Endothelial cell (in vitro differentiated cells): ENCODE results near the gene CCK. TPM values are rescaled to one million over a fixed set of nuclear protein-coding genes. Genes with fewer than 3 reads are reported as not detected.

Experiments
- DNase-seq: peaks from one replicate; pipeline ENCODE4 v3.0.0; 2021; ENCODE audit warnings: low spot score
- H3K27ac Mint-ChIP-seq: one replicate; pipeline ENCODE4 v1.8.0; 2021; ENCODE audit warnings: mixed read lengths, inconsistent platforms; ENCODE audit not compliant: unreplicated experiment
- H3K27me3 Mint-ChIP-seq: one replicate; pipeline ENCODE4 v1.8.0; 2021; ENCODE audit warnings: mild to moderate bottlenecking, moderate library complexity, mixed read lengths, inconsistent platforms; ENCODE audit not compliant: unreplicated experiment
- H3K36me3 Mint-ChIP-seq: one replicate; pipeline ENCODE4 v1.8.0; 2021; ENCODE audit warnings: mild to moderate bottlenecking, low read depth, mixed read lengths, inconsistent platforms; ENCODE audit not compliant: unreplicated experiment
- H3K4me1 Mint-ChIP-seq: one replicate; pipeline ENCODE4 v1.8.0; 2021; ENCODE audit warnings: mild to moderate bottlenecking, mixed read lengths, inconsistent platforms; ENCODE audit not compliant: unreplicated experiment
- H3K4me3 Mint-ChIP-seq: one replicate; pipeline ENCODE4 v1.8.0; 2021; ENCODE audit warnings: mild to moderate bottlenecking, mixed read lengths, inconsistent platforms; ENCODE audit not compliant: unreplicated experiment
- H3K9me3 Mint-ChIP-seq: one replicate; pipeline ENCODE4 v1.8.0; 2021; ENCODE audit warnings: mixed read lengths, inconsistent platforms; ENCODE audit not compliant: unreplicated experiment
- total RNA-seq: library from RNA; stranded (reverse); fragmentation: NEBNext Ultra II Directional; extraction: Animal tissue kit (Norgen Biotek cat#: 25700); gene quantifications from one replicate; pipeline ENCODE4 v1.2.1, GENCODE V29; 2021; ENCODE audit not compliant: unreplicated experiment
- TF ChIP-seq, protein P1 (sequence below): fragments of 200-600 bp; sonication (generic); IDR thresholded peaks from one replicate; pipeline ENCODE4 v1.5.0; 2021; ENCODE audit warnings: antibody characterized with exemption; ENCODE audit not compliant: unreplicated experiment

Gene CCK
- total RNA-seq, 1 donor from 2014 or later, result not detected

DNA sequence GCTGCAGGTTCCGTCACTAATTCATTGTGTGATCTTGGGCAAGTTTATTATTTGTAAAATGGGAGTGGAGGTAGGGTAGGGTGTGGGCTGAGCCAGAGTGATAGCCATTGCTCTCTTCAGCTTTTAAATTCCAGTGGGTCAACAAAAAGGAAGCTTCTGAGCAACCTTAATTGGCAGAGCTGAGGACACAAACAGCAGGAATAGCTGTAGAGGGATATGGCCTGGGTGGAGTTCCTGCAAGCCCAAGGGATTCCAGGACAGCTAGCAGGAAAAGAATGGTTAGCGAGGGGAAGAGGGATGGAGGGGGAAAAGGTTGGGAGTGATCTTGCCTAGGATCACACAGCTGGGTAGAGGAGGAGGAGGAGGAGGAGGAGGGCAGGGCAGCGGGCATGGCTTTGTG lies 11.4 kb downstream of the CCK start:
- TF ChIP-seq, protein P1, sequence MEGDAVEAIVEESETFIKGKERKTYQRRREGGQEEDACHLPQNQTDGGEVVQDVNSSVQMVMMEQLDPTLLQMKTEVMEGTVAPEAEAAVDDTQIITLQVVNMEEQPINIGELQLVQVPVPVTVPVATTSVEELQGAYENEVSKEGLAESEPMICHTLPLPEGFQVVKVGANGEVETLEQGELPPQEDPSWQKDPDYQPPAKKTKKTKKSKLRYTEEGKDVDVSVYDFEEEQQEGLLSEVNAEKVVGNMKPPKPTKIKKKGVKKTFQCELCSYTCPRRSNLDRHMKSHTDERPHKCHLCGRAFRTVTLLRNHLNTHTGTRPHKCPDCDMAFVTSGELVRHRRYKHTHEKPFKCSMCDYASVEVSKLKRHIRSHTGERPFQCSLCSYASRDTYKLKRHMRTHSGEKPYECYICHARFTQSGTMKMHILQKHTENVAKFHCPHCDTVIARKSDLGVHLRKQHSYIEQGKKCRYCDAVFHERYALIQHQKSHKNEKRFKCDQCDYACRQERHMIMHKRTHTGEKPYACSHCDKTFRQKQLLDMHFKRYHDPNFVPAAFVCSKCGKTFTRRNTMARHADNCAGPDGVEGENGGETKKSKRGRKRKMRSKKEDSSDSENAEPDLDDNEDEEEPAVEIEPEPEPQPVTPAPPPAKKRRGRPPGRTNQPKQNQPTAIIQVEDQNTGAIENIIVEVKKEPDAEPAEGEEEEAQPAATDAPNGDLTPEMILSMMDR, result no peak
- peaks cover 3% of the 10 kb centered on the region for H3K27me3 Mint-ChIP-seq
- H3K4me3 Mint-ChIP-seq, result no peak overlapping the region
- H3K36me3 Mint-ChIP-seq, result no peaks in the 10 kb centered on the region
- H3K9me3 Mint-ChIP-seq, result no peaks in the 10 kb centered on the region
- no peak overlapping the region for H3K27ac Mint-ChIP-seq
- no peak for DNase-seq
- H3K4me1 Mint-ChIP-seq, result peaks cover 9% of the 10 kb centered on the region

DNA sequence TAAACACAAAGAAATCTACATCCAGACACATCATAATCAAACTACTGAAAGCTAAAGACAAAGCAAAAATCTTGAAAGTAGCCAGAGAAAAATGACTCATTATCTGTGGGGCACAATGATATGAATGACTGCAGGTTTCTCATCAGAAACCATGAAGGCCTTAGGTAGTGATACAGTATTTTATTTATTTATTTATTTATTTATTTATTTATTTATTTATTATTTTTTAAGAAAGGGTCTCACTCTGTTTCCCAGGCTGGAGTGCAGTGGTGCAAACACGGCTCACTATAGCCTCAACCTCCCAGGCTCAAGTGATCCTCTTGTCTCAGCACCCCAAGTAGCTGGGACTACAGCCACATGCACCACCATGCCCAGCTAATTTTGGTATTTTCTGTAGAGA lies 15.2 kb downstream of the CCK start:
- Mint-ChIP-seq H3K4me1 (peaks cover 9% of the 10 kb centered on the region), H3K27me3 (peaks cover 7% of the 10 kb centered on the region), H3K27ac (no peak overlapping the region), H3K4me3 (no peak overlapping the region), H3K9me3 (no peaks in the 10 kb centered on the region), H3K36me3 (no peaks in the 10 kb centered on the region)
- TF ChIP-seq, protein P1, result no peak
- DNase-seq, result no peak

DNA sequence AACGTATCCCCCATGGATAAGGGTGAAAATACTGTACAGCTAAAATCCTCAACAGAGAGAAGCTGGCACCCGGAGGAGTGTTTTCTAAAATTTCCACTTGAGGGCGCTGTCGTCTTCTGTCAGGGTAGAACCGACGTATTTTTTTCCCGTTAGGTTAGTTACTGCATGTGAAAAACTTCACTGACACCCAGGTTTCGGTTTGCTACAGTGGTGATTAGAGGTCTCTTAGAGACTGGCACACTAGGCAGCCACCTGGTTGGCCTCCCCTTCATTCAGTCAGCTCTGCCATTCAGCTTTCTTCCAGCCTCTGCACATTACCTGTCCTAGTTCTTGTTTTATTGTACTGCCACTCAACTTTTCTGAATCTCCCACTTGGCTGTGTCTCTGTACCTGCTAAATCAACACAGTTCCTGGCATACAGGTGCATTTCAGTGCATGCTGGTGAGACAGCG lies 18.4 kb downstream of the CCK start:
- no peaks in the 10 kb centered on the region for H3K36me3 Mint-ChIP-seq
- no peaks in the 10 kb centered on the region for H3K4me1 Mint-ChIP-seq
- peaks cover 4% of the 10 kb centered on the region for H3K27me3 Mint-ChIP-seq
- DNase-seq, result peak; percentile 76
- TF ChIP-seq, protein P1, result peak; percentile 89
- no peak overlapping the region for H3K27ac Mint-ChIP-seq
- no peaks in the 10 kb centered on the region for H3K9me3 Mint-ChIP-seq
- no peak overlapping the region for H3K4me3 Mint-ChIP-seq

DNA sequence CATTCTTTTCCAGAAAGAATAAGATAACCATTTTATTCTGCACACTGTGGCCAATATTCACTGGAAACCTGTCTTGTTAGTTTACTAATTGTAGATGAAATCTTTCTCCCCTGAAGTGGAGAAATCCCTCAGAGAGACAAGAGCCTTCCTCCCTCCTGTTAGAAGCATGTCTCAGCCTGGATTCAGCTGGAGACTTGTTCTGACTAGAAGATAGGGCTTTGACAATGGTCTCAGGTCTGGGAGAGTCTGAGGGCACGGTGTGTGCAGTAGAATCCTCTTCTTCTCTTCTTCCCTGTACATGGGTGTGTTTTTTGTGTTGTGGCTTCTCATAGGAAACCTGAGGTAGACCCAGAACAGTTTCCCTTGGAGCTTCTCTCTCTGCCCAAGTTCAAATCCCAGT lies 19.9 kb downstream of the CCK start:
- DNase-seq, result no peak
- TF ChIP-seq, protein P1, result no peak
- no peaks in the 10 kb centered on the region for H3K36me3 Mint-ChIP-seq
- no peak overlapping the region for H3K4me3 Mint-ChIP-seq
- no peak overlapping the region for H3K27ac Mint-ChIP-seq
- no peaks in the 10 kb centered on the region for H3K9me3 Mint-ChIP-seq
- no peaks in the 10 kb centered on the region for H3K4me1 Mint-ChIP-seq
- H3K27me3 Mint-ChIP-seq, result peaks cover 4% of the 10 kb centered on the region

DNA sequence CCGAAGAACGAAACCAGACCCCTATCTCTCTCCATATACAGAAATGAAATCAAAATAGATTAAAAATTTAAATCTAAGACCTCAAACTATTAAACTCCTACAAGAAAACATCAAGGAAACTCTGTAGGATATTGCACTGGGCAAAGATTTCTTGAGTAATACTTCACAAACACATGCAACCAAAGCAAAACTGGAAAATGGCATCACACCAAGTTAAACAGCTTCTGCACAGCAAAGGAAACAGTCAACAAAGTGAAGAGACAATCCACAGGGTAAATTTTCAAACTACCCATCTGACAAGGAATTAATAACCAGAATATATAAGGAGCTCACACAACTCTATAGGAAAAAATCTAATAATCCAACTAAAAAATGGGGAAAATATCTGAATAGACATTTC lies 29.4 kb downstream of the CCK start:
- DNase-seq, result no peak
- Mint-ChIP-seq H3K36me3 (peaks cover 4% of the 10 kb centered on the region), H3K27ac (no peak overlapping the region), H3K4me1 (no peaks in the 10 kb centered on the region), H3K9me3 (peaks cover 4% of the 10 kb centered on the region), H3K4me3 (no peak overlapping the region), H3K27me3 (peaks cover 2% of the 10 kb centered on the region)
- TF ChIP-seq, protein P1, result no peak
